Measurements from ENCODE around the gene CTTNBP2.

DNA sequence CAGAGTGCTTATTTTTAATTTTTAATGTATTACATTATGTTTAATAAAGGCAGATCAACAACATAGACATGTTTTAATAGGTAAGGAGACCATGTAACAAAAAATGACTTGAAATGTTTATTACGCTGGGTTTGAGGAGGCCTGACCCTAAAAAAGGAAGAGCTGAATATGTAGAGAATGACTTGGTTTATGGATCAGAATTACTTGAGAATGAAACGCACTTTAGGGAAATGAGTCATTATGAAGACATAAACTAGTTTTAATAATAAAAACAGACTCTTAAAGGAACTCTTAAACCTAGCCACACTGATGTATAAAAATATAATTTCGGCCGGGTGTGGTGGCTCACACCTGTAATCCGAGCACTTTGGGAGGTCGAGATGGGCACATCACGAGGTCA lies 56.5 kb downstream of the CTTNBP2 start:
- TF ChIP-seq, protein P1, sequence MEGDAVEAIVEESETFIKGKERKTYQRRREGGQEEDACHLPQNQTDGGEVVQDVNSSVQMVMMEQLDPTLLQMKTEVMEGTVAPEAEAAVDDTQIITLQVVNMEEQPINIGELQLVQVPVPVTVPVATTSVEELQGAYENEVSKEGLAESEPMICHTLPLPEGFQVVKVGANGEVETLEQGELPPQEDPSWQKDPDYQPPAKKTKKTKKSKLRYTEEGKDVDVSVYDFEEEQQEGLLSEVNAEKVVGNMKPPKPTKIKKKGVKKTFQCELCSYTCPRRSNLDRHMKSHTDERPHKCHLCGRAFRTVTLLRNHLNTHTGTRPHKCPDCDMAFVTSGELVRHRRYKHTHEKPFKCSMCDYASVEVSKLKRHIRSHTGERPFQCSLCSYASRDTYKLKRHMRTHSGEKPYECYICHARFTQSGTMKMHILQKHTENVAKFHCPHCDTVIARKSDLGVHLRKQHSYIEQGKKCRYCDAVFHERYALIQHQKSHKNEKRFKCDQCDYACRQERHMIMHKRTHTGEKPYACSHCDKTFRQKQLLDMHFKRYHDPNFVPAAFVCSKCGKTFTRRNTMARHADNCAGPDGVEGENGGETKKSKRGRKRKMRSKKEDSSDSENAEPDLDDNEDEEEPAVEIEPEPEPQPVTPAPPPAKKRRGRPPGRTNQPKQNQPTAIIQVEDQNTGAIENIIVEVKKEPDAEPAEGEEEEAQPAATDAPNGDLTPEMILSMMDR (IDR thresholded peaks at IDR 0.05), result no peak
- no peak for TF ChIP-seq POLR2A (IDR thresholded peaks at IDR 0.05)
- TF ChIP-seq POLR2AphosphoS5 (IDR thresholded peaks at IDR 0.05), result no peak
